ENCODE results near the gene UBAP1L. TPM values are rescaled to one million over a fixed set of nuclear protein-coding genes. Genes with fewer than 3 reads are reported as not detected.
"Not testable (repeated sequence)": the region's sequence is repeated elsewhere in the genome, so short reads cannot be mapped to it uniquely, and the experiment has no call there.

Gene UBAP1L
- total and polyA plus RNA-seq, 2 donors: 0.61 to 6.1 TPM

- peaks cover 26 to 37% of the 10 kb centered on the region in 2 donors for H3K36me3 ChIP-seq (ENCODE audit: control insufficient read depth in 2 of 2, insufficient read depth in 2 of 2, low read length in 1 of 2)
- H3K9me3 ChIP-seq (ENCODE audit: control insufficient read depth in 2 of 2, insufficient read depth in 1 of 2, low read length in 1 of 2): no peaks in the 10 kb centered on the region
- no peaks in the 10 kb centered on the region for H3K27me3 ChIP-seq (ENCODE audit: control insufficient read depth in 2 of 2, insufficient read depth in 1 of 2, low read length in 1 of 2)
- H3K4me1 ChIP-seq (ENCODE audit: control insufficient read depth in 2 of 2, insufficient read depth in 2 of 2, low read length in 2 of 2): no peaks in the 10 kb centered on the region
- 95% methylated on average over 5 of the region's 5 CpGs for WGBS
- no peak for DNase-seq (ENCODE audit: low read depth in 6 of 9, low spot score in 9 of 9)
- H3K27ac ChIP-seq (ENCODE audit: low read depth in 1 of 2, low read length in 1 of 2): no peak overlapping the region
- H3K4me3 ChIP-seq (ENCODE audit: low read length in 2 of 2): no peak overlapping the region
Measured at GRCh38 chr15:65105038-65105437, 10.0 kb downstream of the UBAP1L start.

- Histone ChIP-seq H3K27me3 (ENCODE audit: control insufficient read depth in 2 of 2, insufficient read depth in 1 of 2, low read length in 1 of 2) (no peaks in the 10 kb centered on the region), H3K27ac (ENCODE audit: low read depth in 1 of 2, low read length in 1 of 2) (no peak overlapping the region), H3K4me3 (ENCODE audit: low read length in 2 of 2) (no peak overlapping the region), H3K36me3 (ENCODE audit: control insufficient read depth in 2 of 2, insufficient read depth in 2 of 2, low read length in 1 of 2) (peaks cover 45 to 55% of the 10 kb centered on the region in 2 donors), H3K4me1 (ENCODE audit: control insufficient read depth in 2 of 2, insufficient read depth in 2 of 2, low read length in 2 of 2) (no peaks in the 10 kb centered on the region), H3K9me3 (ENCODE audit: control insufficient read depth in 2 of 2, insufficient read depth in 1 of 2, low read length in 1 of 2) (no peaks in the 10 kb centered on the region)
- DNase-seq (ENCODE audit: low read depth in 6 of 9, low spot score in 9 of 9): no peak
- over 99% methylated on average over 3 of the region's 3 CpGs for whole genome bisulfite sequencing
Measured at GRCh38 chr15:65102912-65103311, 12.1 kb downstream of the UBAP1L start.

- Histone ChIP-seq H3K27ac (ENCODE audit: low read depth in 1 of 2, low read length in 1 of 2) (no peak overlapping the region), H3K27me3 (ENCODE audit: control insufficient read depth in 2 of 2, insufficient read depth in 1 of 2, low read length in 1 of 2) (no peaks in the 10 kb centered on the region)
- DNase-seq (ENCODE audit: low read depth in 6 of 9, low spot score in 9 of 9): no peak
Measured at GRCh38 chr15:65101891-65102708, 12.9 kb downstream of the UBAP1L start.

GRCh38 chr15:65101411-65101890, 13.5 kb downstream of the UBAP1L start:
- no peaks in the 10 kb centered on the region for H3K4me1 ChIP-seq (ENCODE audit: control insufficient read depth in 2 of 2, insufficient read depth in 2 of 2, low read length in 2 of 2)
- peaks cover 52 to 61% of the 10 kb centered on the region in 2 donors for H3K36me3 ChIP-seq (ENCODE audit: control insufficient read depth in 2 of 2, insufficient read depth in 2 of 2, low read length in 1 of 2)
- WGBS: 62% methylated on average over 9 of the region's 9 CpGs
- no peak overlapping the region for H3K27ac ChIP-seq (ENCODE audit: low read depth in 1 of 2, low read length in 1 of 2)
- H3K9me3 ChIP-seq (ENCODE audit: control insufficient read depth in 2 of 2, insufficient read depth in 1 of 2, low read length in 1 of 2): no peaks in the 10 kb centered on the region
- H3K27me3 ChIP-seq (ENCODE audit: control insufficient read depth in 2 of 2, insufficient read depth in 1 of 2, low read length in 1 of 2): no peaks in the 10 kb centered on the region
- H3K4me3 ChIP-seq (ENCODE audit: low read length in 2 of 2): no peak overlapping the region
- DNase-seq (ENCODE audit: low read depth in 6 of 9, low spot score in 9 of 9): peak in 8 of 9 donors; percentile 4 to 63 (median 27)

More at GRCh38 chr15:65101891-65102708, 12.9 kb downstream of the UBAP1L start:
- H3K4me3 ChIP-seq (ENCODE audit: low read length in 2 of 2): no peak overlapping the region
- H3K9me3 ChIP-seq (ENCODE audit: control insufficient read depth in 2 of 2, insufficient read depth in 1 of 2, low read length in 1 of 2): no peaks in the 10 kb centered on the region
- 93% methylated on average over 75 of the region's 75 CpGs for WGBS
- H3K4me1 ChIP-seq (ENCODE audit: control insufficient read depth in 2 of 2, insufficient read depth in 2 of 2, low read length in 2 of 2): no peaks in the 10 kb centered on the region
- H3K36me3 ChIP-seq (ENCODE audit: control insufficient read depth in 2 of 2, insufficient read depth in 2 of 2, low read length in 1 of 2): peaks cover 52 to 61% of the 10 kb centered on the region in 2 donors

GRCh38 chr15:65100442-65100841, 14.6 kb downstream of the UBAP1L start:
- H3K27me3 ChIP-seq (ENCODE audit: control insufficient read depth in 2 of 2, insufficient read depth in 1 of 2, low read length in 1 of 2): no peaks in the 10 kb centered on the region
- no peak for DNase-seq (ENCODE audit: low read depth in 6 of 9, low spot score in 9 of 9)
- H3K27ac ChIP-seq (ENCODE audit: low read depth in 1 of 2, low read length in 1 of 2): no peak overlapping the region
- H3K4me1 ChIP-seq (ENCODE audit: control insufficient read depth in 2 of 2, insufficient read depth in 2 of 2, low read length in 2 of 2): no peaks in the 10 kb centered on the region
- H3K36me3 ChIP-seq (ENCODE audit: control insufficient read depth in 2 of 2, insufficient read depth in 2 of 2, low read length in 1 of 2): peaks cover 47 to 57% of the 10 kb centered on the region in 2 donors
- H3K4me3 ChIP-seq (ENCODE audit: low read length in 2 of 2): no peak overlapping the region
- WGBS: 96% methylated on average over 7 of the region's 7 CpGs
- H3K9me3 ChIP-seq (ENCODE audit: control insufficient read depth in 2 of 2, insufficient read depth in 1 of 2, low read length in 1 of 2): no peaks in the 10 kb centered on the region

- H3K27me3 ChIP-seq (ENCODE audit: control insufficient read depth in 2 of 2, insufficient read depth in 1 of 2, low read length in 1 of 2); H3K4me3 ChIP-seq (ENCODE audit: low read length in 2 of 2); H3K27ac ChIP-seq (ENCODE audit: low read depth in 1 of 2, low read length in 1 of 2); H3K4me1 ChIP-seq (ENCODE audit: control insufficient read depth in 2 of 2, insufficient read depth in 2 of 2, low read length in 2 of 2); H3K9me3 ChIP-seq (ENCODE audit: control insufficient read depth in 2 of 2, insufficient read depth in 1 of 2, low read length in 1 of 2); DNase-seq (ENCODE audit: low read depth in 6 of 9, low spot score in 9 of 9): not testable (repeated sequence)
- H3K36me3 ChIP-seq (ENCODE audit: control insufficient read depth in 2 of 2, insufficient read depth in 2 of 2, low read length in 1 of 2): peaks cover 42 to 51% of the 10 kb centered on the region in 2 donors
- 98% methylated on average over 10 of the region's 10 CpGs for WGBS
Measured at GRCh38 chr15:65099801-65100200, 15.2 kb downstream of the UBAP1L start.

- over 99% methylated on average over 5 of the region's 5 CpGs for WGBS
- no peaks in the 10 kb centered on the region for H3K9me3 ChIP-seq (ENCODE audit: control insufficient read depth in 2 of 2, insufficient read depth in 1 of 2, low read length in 1 of 2)
- H3K36me3 ChIP-seq (ENCODE audit: control insufficient read depth in 2 of 2, insufficient read depth in 2 of 2, low read length in 1 of 2): peaks cover 42 to 48% of the 10 kb centered on the region in 2 donors
Measured at GRCh38 chr15:65099336-65099735, 15.7 kb downstream of the UBAP1L start.

GRCh38 chr15:65097651-65098263, 17.2 kb downstream of the UBAP1L start:
- Histone ChIP-seq H3K36me3 (ENCODE audit: control insufficient read depth in 2 of 2, insufficient read depth in 2 of 2, low read length in 1 of 2) (peaks cover 42 to 48% of the 10 kb centered on the region in 2 donors), H3K27ac (ENCODE audit: low read depth in 1 of 2, low read length in 1 of 2) (no peak overlapping the region)
- no peak for DNase-seq (ENCODE audit: low read depth in 6 of 9, low spot score in 9 of 9)

More at GRCh38 chr15:65099336-65099735, 15.7 kb downstream of the UBAP1L start:
- Histone ChIP-seq H3K4me1 (ENCODE audit: control insufficient read depth in 2 of 2, insufficient read depth in 2 of 2, low read length in 2 of 2) (no peaks in the 10 kb centered on the region), H3K27ac (ENCODE audit: low read depth in 1 of 2, low read length in 1 of 2) (no peak overlapping the region), H3K27me3 (ENCODE audit: control insufficient read depth in 2 of 2, insufficient read depth in 1 of 2, low read length in 1 of 2) (no peaks in the 10 kb centered on the region), H3K4me3 (ENCODE audit: low read length in 2 of 2) (no peak overlapping the region)
- no peak for DNase-seq (ENCODE audit: low read depth in 6 of 9, low spot score in 9 of 9)

More at GRCh38 chr15:65097651-65098263, 17.2 kb downstream of the UBAP1L start:
- H3K4me1 ChIP-seq (ENCODE audit: control insufficient read depth in 2 of 2, insufficient read depth in 2 of 2, low read length in 2 of 2): no peaks in the 10 kb centered on the region
- no peaks in the 10 kb centered on the region for H3K9me3 ChIP-seq (ENCODE audit: control insufficient read depth in 2 of 2, insufficient read depth in 1 of 2, low read length in 1 of 2)
- WGBS: 98% methylated on average over 7 of the region's 7 CpGs
- no peak overlapping the region for H3K4me3 ChIP-seq (ENCODE audit: low read length in 2 of 2)
- H3K27me3 ChIP-seq (ENCODE audit: control insufficient read depth in 2 of 2, insufficient read depth in 1 of 2, low read length in 1 of 2): no peaks in the 10 kb centered on the region
